Hepatocyte (in vitro differentiated cells): ENCODE data around the gene ADAMTS2. TPM values are rescaled to one million over a fixed set of nuclear protein-coding genes. Genes with fewer than 3 reads are reported as not detected.

Experiments used
- DNase-seq: peaks from one replicate; pipeline ENCODE4 v3.0.0-alpha.2; 2016; ENCODE audit warnings: low spot score
- H2AFZ ChIP-seq: fragments of 200-600 bp; sonication (generic); 2 replicates; pipeline ENCODE4 v1.6.0; 2016; ENCODE audit warnings: antibody characterized with exemption, mild to moderate bottlenecking
- H3K27ac ChIP-seq: fragments of 200-600 bp; sonication (generic); 2 replicates; pipeline ENCODE4 v1.5.1; 2016; ENCODE audit warnings: mild to moderate bottlenecking
- H3K27me3 ChIP-seq: fragments of 200-600 bp; sonication (generic); 2 replicates; pipeline ENCODE4 v1.6.1; 2016
- H3K36me3 ChIP-seq: fragments of 200-600 bp; sonication (generic); replicated peaks from 2 replicates; pipeline ENCODE4 v1.5.1; 2016; ENCODE audit warnings: low read depth; ENCODE audit not compliant: insufficient read depth
- H3K4me1 ChIP-seq: fragments of 200-600 bp; sonication (generic); 2 replicates; pipeline ENCODE4 v1.5.1; 2016; ENCODE audit warnings: mild to moderate bottlenecking, moderate library complexity; ENCODE audit not compliant: insufficient read depth
- H3K4me2 ChIP-seq: fragments of 200-600 bp; sonication (generic); 2 replicates; pipeline ENCODE4 v1.6.0; 2016
- H3K4me3 ChIP-seq: fragments of 200-600 bp; sonication (generic); 2 replicates; pipeline ENCODE4 v1.5.1; 2016; ENCODE audit warnings: mild to moderate bottlenecking
- H3K79me2 ChIP-seq: fragments of 200-600 bp; sonication (generic); 2 replicates; pipeline ENCODE4 v1.6.0; 2017; ENCODE audit warnings: mild to moderate bottlenecking
- H3K9me2 ChIP-seq: fragments of 200-600 bp; sonication (generic); replicated peaks from 2 replicates; pipeline ENCODE4 v1.6.0; 2017; ENCODE audit warnings: mild to moderate bottlenecking; ENCODE audit not compliant: insufficient read depth
- H3K9me3 ChIP-seq: fragments of 200-600 bp; sonication (generic); 2 replicates; pipeline ENCODE4 v1.5.1; 2016; ENCODE audit warnings: low read depth, mild to moderate bottlenecking
- H4K20me1 ChIP-seq: fragments of 200-600 bp; sonication (generic); 2 replicates; pipeline ENCODE4 v1.6.0; 2016; ENCODE audit warnings: mild to moderate bottlenecking; ENCODE audit not compliant: insufficient read depth, poor library complexity, severe bottlenecking
- EZH2 ChIP-seq: fragments of 200-600 bp; sonication (generic); IDR thresholded peaks from 2 replicates; pipeline ENCODE4 v1.6.1; 2016; ENCODE audit warnings: antibody characterized with exemption, mild to moderate bottlenecking, borderline replicate concordance
- EZH2phosphoT487 ChIP-seq: fragments of 200-600 bp; sonication (generic); IDR thresholded peaks from one replicate; pipeline ENCODE4 v1.6.1; 2018; ENCODE audit warnings: antibody characterized with exemption, mild to moderate bottlenecking, low read depth, moderate library complexity; ENCODE audit not compliant: unreplicated experiment, severe bottlenecking
- WGBS: methylation state at CpG from one replicate; pipeline ENCODE4 v1.1.6; 2016; ENCODE audit warnings: low lambda C conversion rate; ENCODE audit errors: missing lambda C conversion rate; 5-methylcytosine and 5-hydroxymethylcytosine counted together
- polyA plus RNA-seq: library from polyadenylated mRNA; unstranded; fragments of >200 nt; fragmentation: Nextera tagmentation; extraction: Ambion mirVana; gene quantifications from 2 replicates; pipeline ENCODE4 v1.2.1, GENCODE V29; 2016
- total RNA-seq: library from RNA; depleted of rRNA; stranded (reverse); fragments of >200 nt; gene quantifications from 2 replicates; pipeline ENCODE4 v1.2.3, GENCODE V29; 2014
- TF ChIP-seq, protein P1 (sequence below): fragments of 200-600 bp; sonication (generic); IDR thresholded peaks from 2 replicates; pipeline ENCODE4 v1.5.1; 2016; ENCODE audit warnings: antibody characterized with exemption, mild to moderate bottlenecking; ENCODE audit not compliant: poor library complexity

ADAMTS2 gene
- total and polyA plus RNA-seq, 2 experiments from 2014 or later = 55.4 to 78.8 TPM

DNA sequence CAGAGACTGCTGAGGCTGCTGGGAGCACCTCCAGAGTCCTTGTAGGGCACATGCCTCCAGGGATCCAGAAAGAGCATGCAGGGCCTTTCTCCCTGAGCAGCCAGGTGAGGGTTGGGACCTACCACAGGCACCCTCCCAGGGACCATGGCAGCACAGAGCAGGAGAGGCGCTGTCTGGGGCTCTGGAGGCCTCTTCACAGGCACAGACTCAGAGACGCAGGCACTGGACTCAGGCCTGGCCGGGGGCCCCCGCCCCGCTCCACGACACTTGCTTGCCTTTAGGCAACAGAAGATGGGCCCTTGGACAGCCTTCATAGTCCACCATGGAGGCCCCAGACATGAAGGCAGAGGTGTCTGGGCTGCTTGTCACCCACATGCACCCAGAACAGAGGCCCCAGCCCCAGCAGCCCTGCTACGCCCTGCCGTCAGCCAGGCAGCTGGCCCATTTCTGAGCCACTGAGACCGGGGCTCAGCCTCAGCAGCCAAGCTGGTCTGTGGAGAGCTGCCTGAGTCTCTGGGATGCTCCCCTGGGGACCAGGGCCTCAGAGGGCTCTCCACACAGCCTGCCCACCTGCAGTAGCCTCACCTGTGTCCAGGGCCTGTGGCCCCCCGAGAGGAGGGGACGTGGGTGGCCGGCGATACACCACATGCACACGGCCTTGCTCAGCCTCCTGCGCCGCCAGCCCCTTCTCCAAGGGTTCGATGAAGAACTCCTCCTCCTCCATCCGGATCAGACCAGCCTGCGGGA is 72.8 kb downstream of the ADAMTS2 start:
- no peak overlapping the region for H2AFZ ChIP-seq
- TF ChIP-seq, protein P1, sequence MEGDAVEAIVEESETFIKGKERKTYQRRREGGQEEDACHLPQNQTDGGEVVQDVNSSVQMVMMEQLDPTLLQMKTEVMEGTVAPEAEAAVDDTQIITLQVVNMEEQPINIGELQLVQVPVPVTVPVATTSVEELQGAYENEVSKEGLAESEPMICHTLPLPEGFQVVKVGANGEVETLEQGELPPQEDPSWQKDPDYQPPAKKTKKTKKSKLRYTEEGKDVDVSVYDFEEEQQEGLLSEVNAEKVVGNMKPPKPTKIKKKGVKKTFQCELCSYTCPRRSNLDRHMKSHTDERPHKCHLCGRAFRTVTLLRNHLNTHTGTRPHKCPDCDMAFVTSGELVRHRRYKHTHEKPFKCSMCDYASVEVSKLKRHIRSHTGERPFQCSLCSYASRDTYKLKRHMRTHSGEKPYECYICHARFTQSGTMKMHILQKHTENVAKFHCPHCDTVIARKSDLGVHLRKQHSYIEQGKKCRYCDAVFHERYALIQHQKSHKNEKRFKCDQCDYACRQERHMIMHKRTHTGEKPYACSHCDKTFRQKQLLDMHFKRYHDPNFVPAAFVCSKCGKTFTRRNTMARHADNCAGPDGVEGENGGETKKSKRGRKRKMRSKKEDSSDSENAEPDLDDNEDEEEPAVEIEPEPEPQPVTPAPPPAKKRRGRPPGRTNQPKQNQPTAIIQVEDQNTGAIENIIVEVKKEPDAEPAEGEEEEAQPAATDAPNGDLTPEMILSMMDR = no peak
- TF ChIP-seq EZH2 = no peak
- no peak for TF ChIP-seq EZH2phosphoT487
- H3K79me2 ChIP-seq = peaks cover 2% of the 10 kb centered on the region
- no peaks in the 10 kb centered on the region for H3K36me3 ChIP-seq
- no peak for DNase-seq
- H3K4me3 ChIP-seq = no peak overlapping the region
- H3K27ac ChIP-seq = peak overlapping the region; percentile 62
- H3K4me2 ChIP-seq = no peak overlapping the region
- no peaks in the 10 kb centered on the region for H3K9me2 ChIP-seq
- H3K4me1 ChIP-seq = peaks cover 36% of the 10 kb centered on the region
- H3K9me3 ChIP-seq = no peaks in the 10 kb centered on the region
- H4K20me1 ChIP-seq = no peaks in the 10 kb centered on the region
- 92% methylated on average over 19 of the region's 19 CpGs for WGBS
- no peaks in the 10 kb centered on the region for H3K27me3 ChIP-seq

DNA sequence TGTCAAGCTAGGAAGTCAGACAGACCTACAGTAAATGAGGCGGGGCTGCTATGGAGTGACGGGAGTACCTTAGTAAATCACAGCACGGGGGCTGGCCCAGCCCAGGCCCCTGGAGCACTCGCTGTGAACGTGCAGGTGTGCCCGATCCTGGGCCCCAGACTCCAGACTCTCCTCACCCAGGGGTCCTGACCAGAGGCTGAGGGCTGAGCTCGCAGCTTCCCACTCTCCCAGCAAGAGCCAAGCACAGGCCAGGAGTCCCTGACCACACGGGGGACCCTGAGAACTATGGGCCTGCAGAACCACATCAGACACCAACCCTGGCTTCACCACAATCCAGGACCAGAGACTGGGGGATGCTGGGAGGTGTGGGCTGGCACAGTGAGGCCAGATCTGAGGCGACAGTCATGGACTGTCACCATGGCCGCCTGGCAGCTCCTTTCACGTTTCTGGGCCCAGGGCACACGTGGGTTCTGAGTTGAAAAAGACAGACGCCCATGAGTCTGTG is 73.4 kb downstream of the ADAMTS2 start:
- H3K4me3 ChIP-seq = no peak overlapping the region
- WGBS = 87% methylated on average over 13 of the region's 13 CpGs
- H3K27me3 ChIP-seq = no peaks in the 10 kb centered on the region
- no peak overlapping the region for H3K27ac ChIP-seq
- no peaks in the 10 kb centered on the region for H3K9me3 ChIP-seq
- no peaks in the 10 kb centered on the region for H3K36me3 ChIP-seq
- H2AFZ ChIP-seq = no peak overlapping the region
- H3K4me2 ChIP-seq = no peak overlapping the region
- H3K4me1 ChIP-seq = peaks cover 40% of the 10 kb centered on the region
- no peak for DNase-seq
- H3K79me2 ChIP-seq = peaks cover 2% of the 10 kb centered on the region
- H3K9me2 ChIP-seq = no peaks in the 10 kb centered on the region
- no peaks in the 10 kb centered on the region for H4K20me1 ChIP-seq
- no peak for TF ChIP-seq EZH2phosphoT487
- no peak for TF ChIP-seq EZH2
- TF ChIP-seq, protein P1 = no peak

DNA sequence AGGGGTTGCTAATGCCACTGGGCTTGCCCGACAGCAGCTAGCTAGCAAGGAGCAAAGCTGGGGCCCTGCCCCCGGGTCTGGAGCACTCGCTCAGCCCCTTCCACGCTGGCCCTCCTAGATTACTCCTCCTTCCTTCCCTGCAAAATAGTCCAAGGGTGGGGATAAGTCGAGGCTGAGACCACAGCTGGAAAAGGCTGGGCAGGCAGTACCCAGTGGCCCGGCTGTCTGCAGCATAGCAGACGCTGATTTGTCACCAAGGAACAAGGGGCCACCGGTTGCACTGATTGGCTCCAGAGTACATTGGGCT is 73.9 kb downstream of the ADAMTS2 start:
- H3K36me3 ChIP-seq = no peaks in the 10 kb centered on the region
- TF ChIP-seq EZH2phosphoT487 = no peak
- TF ChIP-seq, protein P1 = no peak
- no peak for TF ChIP-seq EZH2
- no peak overlapping the region for H2AFZ ChIP-seq
- no peak overlapping the region for H3K4me3 ChIP-seq
- H3K27me3 ChIP-seq = no peaks in the 10 kb centered on the region
- no peak for DNase-seq
- H3K4me1 ChIP-seq = peaks cover 44% of the 10 kb centered on the region
- H3K9me3 ChIP-seq = no peaks in the 10 kb centered on the region
- no peaks in the 10 kb centered on the region for H4K20me1 ChIP-seq
- WGBS = 81% methylated on average over 8 of the region's 8 CpGs
- no peaks in the 10 kb centered on the region for H3K9me2 ChIP-seq
- peaks cover 2% of the 10 kb centered on the region for H3K79me2 ChIP-seq
- H3K27ac ChIP-seq = peak overlapping the region; percentile 62
- no peak overlapping the region for H3K4me2 ChIP-seq
